Spleen (tissue), 11 donors: ENCODE measurements around the gene ALX4. TPM values are rescaled to one million over a fixed set of nuclear protein-coding genes. Genes with fewer than 3 reads are reported as not detected.

Experiments
- DNase-seq: peaks from one replicate; pipeline ENCODE4 v3.0.0-alpha.2; 2020
- H3K27ac ChIP-seq, 8 donors: fragments of 200-600 bp; sonication (generic) in 7 of 8; 1 replicate in 4 of 8; 2 replicates in 4 of 8; pipeline versions ENCODE4 v1.5.0 to v1.8.0; 2016 to 2021; ENCODE audit warnings: inconsistent platforms in 4 of 8, mild to moderate bottlenecking in 4 of 8, moderate library complexity in 1 of 8
- H3K27me3 ChIP-seq, 7 donors: fragments of 200-600 bp; sonication (generic) in 6 of 7; replicated peaks in 1 of 7; 1 replicate in 4 of 7; 2 replicates in 3 of 7; pipeline versions ENCODE4 v1.5.0 to v1.8.0; 2016 to 2021; ENCODE audit warnings: inconsistent platforms in 3 of 7, mild to moderate bottlenecking in 1 of 7
- H3K36me3 ChIP-seq, 6 donors: fragments of 200-600 bp; sonication (generic) in 5 of 6; 1 replicate in 4 of 6; 2 replicates in 2 of 6; pipeline versions ENCODE4 v1.5.0 to v1.8.0; 2016 to 2021; ENCODE audit warnings: inconsistent platforms in 2 of 6
- H3K4me1 ChIP-seq, 6 donors: fragments of 200-600 bp; sonication (generic) in 5 of 6; 1 replicate in 3 of 6; 2 replicates in 3 of 6; pipeline versions ENCODE4 v1.5.0 to v1.8.0; 2016 to 2021; ENCODE audit warnings: inconsistent platforms in 3 of 6
- H3K4me3 ChIP-seq, 8 donors: fragments of 200-600 bp; sonication (generic) in 7 of 8; 1 replicate in 4 of 8; 2 replicates in 4 of 8; pipeline versions ENCODE4 v1.5.0 to v1.8.0; 2016 to 2021; ENCODE audit warnings: inconsistent platforms in 4 of 8, mild to moderate bottlenecking in 4 of 8, moderate library complexity in 2 of 8
- H3K9me3 ChIP-seq, 8 donors: fragments of 200-600 bp; sonication (generic) in 7 of 8; 1 replicate in 4 of 8; 2 replicates in 4 of 8; pipeline versions ENCODE4 v1.5.0 to v1.8.0; 2016 to 2021; ENCODE audit warnings: inconsistent platforms in 4 of 8
- CTCF ChIP-seq, 11 experiments: fragments of 200-600 bp in 7 of 11; fragments of 450-650 bp in 4 of 11; sonication (generic) in 4 of 11; IDR thresholded peaks in 8 of 11; conservative IDR thresholded peaks in 3 of 11; 1 replicate in 7 of 11; 2 replicates in 4 of 11; pipeline versions ENCODE4 v1.4.0 to v1.8.0; 2016 to 2021; ENCODE audit warnings: antibody characterized with exemption in 11 of 11, inconsistent platforms in 4 of 11, mild to moderate bottlenecking in 1 of 11
- POLR2A ChIP-seq, 3 donors: fragments of 450-650 bp; IDR thresholded peaks; one replicate each; pipeline ENCODE4 v1.5.1; 2017; ENCODE audit warnings: antibody characterized with exemption in 3 of 3, mild to moderate bottlenecking in 1 of 3
- POLR2AphosphoS5 ChIP-seq, 3 donors: sonication (generic); formaldehyde crosslinking; IDR thresholded peaks; one replicate each; pipeline ENCODE4 v1.5.1; 2017; ENCODE audit warnings: antibody characterized with exemption in 3 of 3
- WGBS, 5 donors: extraction: QIAGEN DNeasy Blood & Tissue Kit in 3 of 5; methylation state at CpG; one replicate each; pipeline versions ENCODE4 v1.1.5 to v1.1.7; 2013 to 2018; 5-methylcytosine and 5-hydroxymethylcytosine counted together
- intact Hi-C: fragments of 100-400 bp; cut with DNase I; formaldehyde crosslinking; loops from one replicate; pipeline ENCODE4 v1.15.0; 2023; ENCODE audit warnings: low total_unique reads
- polyA plus RNA-seq, 3 donors: library from polyadenylated mRNA; stranded (reverse); fragments of 200-250 nt; gene quantifications; one replicate each; pipeline ENCODE4 v1.2.1, GENCODE V29; 2013
- total RNA-seq, 7 donors: library from RNA; depleted of rRNA in 3 of 7; stranded (reverse); fragments of >200 nt in 3 of 7; fragmentation: NEBNext Ultra II Directional in 4 of 7; extraction: Animal tissue kit (Norgen Biotek cat#: 25700) in 4 of 7; gene quantifications; one replicate each; pipeline versions ENCODE4 v1.1.0 to v1.2.1, GENCODE V29; 2016 to 2021
- donor health status: healthy with polysubstance abuse.
- donor health status: DM: no; HTN: no; CAD: no; lungs with moderate emphysema.
- donor health status: DM: no; HTN: no; CAD: no.
- donor health status: Bipolar disorder and iron deficiency.
- donor health status: healthy.
- donor health status: DM: no; HTN: no; CAD: no.
- donor health status: DM: yes; HTN: yes; CAD: no.

ALX4 gene
- total and polyA plus RNA-seq, 10 donors = 0.11 TPM; not detected in 9

- TF ChIP-seq POLR2A (IDR thresholded peaks at IDR 0.05) (no peak), CTCF (IDR thresholded peaks at IDR 0.05 in 8 of 11, conservative IDR thresholded peaks at IDR 0.05 in 3 of 11) (no peak), POLR2AphosphoS5 (IDR thresholded peaks at IDR 0.05) (no peak)
- Histone ChIP-seq H3K4me1 (peaks cover 2 to 38% (median 24%) of the 10 kb centered on the region in 6 donors), H3K36me3 (no peaks in the 10 kb centered on the region), H3K9me3 (no peaks in the 10 kb centered on the region), H3K27ac (no peak overlapping the region), H3K27me3 (peaks cover 8 to 100% (median 96%) of the 10 kb centered on the region in 7 donors), H3K4me3 (no peak overlapping the region)
- 0 to 5% (median 4%) methylated on average over 15 of the region's 15 CpGs for WGBS, 5 donors
- intact Hi-C loops = no loop called here
- peak; percentile 53 for DNase-seq
Observed at GRCh38 chr11:44319170-44319551, 9.2 kb upstream of the ALX4 start.

GRCh38 chr11:44318369-44318768 lies 8.4 kb upstream of the ALX4 start:
- intact Hi-C loops = no loop called here
- Histone ChIP-seq H3K27me3 (peaks cover 8 to 100% (median 96%) of the 10 kb centered on the region in 7 donors), H3K27ac (no peak overlapping the region), H3K4me3 (no peak overlapping the region), H3K36me3 (no peaks in the 10 kb centered on the region), H3K9me3 (no peaks in the 10 kb centered on the region), H3K4me1 (peaks cover 2 to 38% (median 24%) of the 10 kb centered on the region in 6 donors)
- 5 to 11% (median 9%) methylated on average over 2 of the region's 2 CpGs for WGBS, 5 donors
- no peak for DNase-seq
- no peak for TF ChIP-seq POLR2A (IDR thresholded peaks at IDR 0.05)
- no peak for TF ChIP-seq POLR2AphosphoS5 (IDR thresholded peaks at IDR 0.05)
- TF ChIP-seq CTCF (IDR thresholded peaks at IDR 0.05 in 8 of 11, conservative IDR thresholded peaks at IDR 0.05 in 3 of 11) = no peak

GRCh38 chr11:44316659-44317240 lies 6.8 kb upstream of the ALX4 start:
- Histone ChIP-seq H3K36me3 (no peaks in the 10 kb centered on the region), H3K4me3 (peak overlapping the region in 7 of 8 donors; percentile 6 to 60 (median 23))
- intact Hi-C loops = no loop called here

More at GRCh38 chr11:44316659-44317240, 6.8 kb upstream of the ALX4 start:
- TF ChIP-seq CTCF (IDR thresholded peaks at IDR 0.05 in 8 of 11, conservative IDR thresholded peaks at IDR 0.05 in 3 of 11) (no peak), POLR2A (IDR thresholded peaks at IDR 0.05) (no peak), POLR2AphosphoS5 (IDR thresholded peaks at IDR 0.05) (no peak)
- Histone ChIP-seq H3K27me3 (peaks cover 8 to 100% (median 96%) of the 10 kb centered on the region in 7 donors), H3K9me3 (peaks cover 0 to 4% (median 0%) of the 10 kb centered on the region in 8 donors), H3K27ac (no peak overlapping the region), H3K4me1 (peaks cover 2 to 38% (median 24%) of the 10 kb centered on the region in 6 donors)
- DNase-seq = peak; percentile 74
- 3 to 8% (median 3%) methylated on average over 27 to 44 of the region's 44 CpGs for WGBS, 5 donors
